ENCODE measurements around the gene BAD. TPM values are rescaled to one million over a fixed set of nuclear protein-coding genes. Genes with fewer than 3 reads are reported as not detected.

Gene BAD
- polyA plus RNA-seq, 2 of the 4 experiments (the other 2 are of a cell fraction), result 33.7 to 68.4 TPM

DNA sequence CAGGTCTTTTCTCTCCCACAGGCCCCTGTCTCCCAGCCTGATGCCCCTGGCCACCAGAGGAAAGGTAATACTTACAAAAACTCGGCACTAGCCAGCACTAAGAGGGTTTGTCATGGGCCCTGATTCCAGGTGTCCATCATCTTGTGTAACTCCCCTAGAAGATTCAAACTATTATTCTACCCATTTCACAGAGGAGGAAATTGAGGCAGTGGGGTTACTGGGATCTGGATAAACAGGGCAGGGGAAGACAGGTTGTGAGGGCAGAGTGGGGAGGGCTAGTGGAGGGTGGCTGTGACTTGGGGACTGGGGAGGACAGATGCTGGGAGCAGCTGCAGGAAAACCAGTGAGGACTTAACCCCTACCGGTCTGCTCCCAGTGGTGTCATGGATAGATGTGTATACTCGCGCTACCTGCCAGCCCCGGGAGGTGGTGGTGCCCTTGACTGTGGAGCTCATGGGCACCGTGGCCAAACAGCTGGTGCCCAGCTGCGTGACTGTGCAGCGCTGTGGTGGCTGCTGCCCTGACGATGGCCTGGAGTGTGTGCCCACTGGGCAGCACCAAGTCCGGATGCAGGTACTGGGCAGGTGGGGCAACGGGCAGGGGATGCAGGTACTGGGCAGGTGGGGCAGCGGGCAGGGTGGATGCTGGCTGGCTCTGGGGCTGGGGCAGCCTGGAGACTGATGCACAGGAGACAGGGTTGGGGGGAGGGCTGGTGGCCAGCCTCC lies 48.9 kb downstream of the BAD start:
- H3K9me3 ChIP-seq, result no peaks in the 10 kb centered on the region
- TF ChIP-seq HDAC2 (IDR thresholded peaks at IDR 0.05) (0 out of 2 replicates have a peak, but pooled peaks have one; percentile 38), EP300 (IDR thresholded peaks at IDR 0.05) (no peak), KDM1A (IDR thresholded peaks at IDR 0.05; ENCODE audit: low read depth) (peak; percentile 81; the same call in 1 of the 2 replicates), BHLHE40 (IDR thresholded peaks at IDR 0.05; ENCODE audit: low read depth, low read length) (no peak)
- 87% methylated on average over 12 of the region's 12 CpGs for WGBS (ENCODE audit: missing lambda C conversion rate)
- peak overlapping the region; percentile 96 for H3K4me3 ChIP-seq
- peak overlapping the region; percentile 99 for H3K4me2 ChIP-seq
- DNase-seq (ENCODE audit: low read depth in 1 of 2, low spot score in 1 of 2) (no peak), ATAC-seq (no peak), FAIRE-seq (no peak)
- POLR2A ChIA-PET, result no interaction called here
- CTCF ChIA-PET, result interaction anchor here (0.5 to 2.3 kb wide), 6 partner anchors 9 to 82 kb away, joined by 3 to 16 read pairs (median 4); partner anchors contain the start of genes NUDT22, PRDX5 and TRPT1
- peak overlapping the region; percentile 96 to 97 for H3K27ac ChIP-seq
- peaks cover 41% of the 10 kb centered on the region for H3K4me1 ChIP-seq

DNA sequence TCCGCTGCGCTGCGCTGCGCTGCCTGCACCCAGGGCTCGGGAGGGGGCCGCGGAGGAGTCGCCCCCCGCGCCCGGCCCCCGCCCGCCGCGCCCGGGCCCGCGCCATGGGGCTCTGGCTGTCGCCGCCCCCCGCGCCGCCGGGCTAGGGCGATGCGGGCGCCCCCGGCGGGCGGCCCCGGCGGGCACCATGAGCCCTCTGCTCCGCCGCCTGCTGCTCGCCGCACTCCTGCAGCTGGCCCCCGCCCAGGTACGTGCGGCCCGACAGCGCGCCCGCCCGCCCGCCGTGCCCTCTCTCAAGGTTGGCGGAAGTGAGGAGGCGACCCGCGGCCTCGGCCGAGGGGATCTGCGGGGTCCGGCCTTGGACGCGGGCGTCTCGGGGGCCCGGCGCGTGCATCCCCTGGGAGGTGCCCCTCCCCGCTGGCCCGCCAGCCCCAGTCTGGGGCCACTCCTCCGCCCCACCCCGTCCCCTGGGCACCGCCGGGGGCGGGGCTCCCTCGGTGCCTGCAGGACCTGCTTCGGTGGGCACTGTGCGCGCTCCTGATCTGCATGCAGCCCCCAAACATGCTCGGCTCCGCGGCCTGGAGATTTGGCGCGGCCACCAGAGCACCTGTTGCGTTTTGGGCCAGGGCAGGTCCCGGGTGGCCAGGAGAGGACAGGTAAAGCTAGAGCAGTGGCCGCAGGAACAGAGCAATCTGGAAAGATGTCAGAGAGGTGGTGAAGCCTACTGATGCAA lies 49.7 kb downstream of the BAD start:
- DNase-seq (ENCODE audit: low read depth in 1 of 2, low spot score in 1 of 2) (no peak), ATAC-seq (peak; percentile 59 to 64), FAIRE-seq (no peak)
- 14% methylated on average over 4 of the region's 80 CpGs for WGBS (ENCODE audit: missing lambda C conversion rate)
- H3K9me3 ChIP-seq, result no peaks in the 10 kb centered on the region
- H3K4me3 ChIP-seq, result peak overlapping the region; percentile 96
- peaks cover 37% of the 10 kb centered on the region for H3K4me1 ChIP-seq
- peak overlapping the region; percentile 96 to 97 for H3K27ac ChIP-seq
- ChIA-PET CTCF (interaction anchor here (1.2 to 2.4 kb wide), 6 partner anchors 10 to 120 kb away, joined by 3 to 14 read pairs (median 7); partner anchors contain the start of gene PRDX5), POLR2A (no interaction called here)
- TF ChIP-seq POLR2A (IDR thresholded peaks at IDR 0.05; ENCODE audit: low read length) (0 out of 2 replicates have a peak, but pooled peaks have one; percentile 18), MAFK (IDR thresholded peaks at IDR 0.05; ENCODE audit: partially characterized antibody) (no peak), TFCP2L1 (CRISPR knock-in tag; IDR thresholded peaks at IDR 0.05) (no peak), POLR2AphosphoS2 (conservative IDR thresholded peaks at IDR 0.05; ENCODE audit: low read length) (no peak), SREBF2 (IDR thresholded peaks at IDR 0.05) (no peak), KDM1A (IDR thresholded peaks at IDR 0.05; ENCODE audit: low read depth) (no peak)
- TF ChIP-seq, protein P1, sequence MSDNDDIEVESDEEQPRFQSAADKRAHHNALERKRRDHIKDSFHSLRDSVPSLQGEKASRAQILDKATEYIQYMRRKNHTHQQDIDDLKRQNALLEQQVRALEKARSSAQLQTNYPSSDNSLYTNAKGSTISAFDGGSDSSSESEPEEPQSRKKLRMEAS (IDR thresholded peaks at IDR 0.05), result peak; percentile 28; the same call in 1 of the 2 replicates
- TF ChIP-seq, protein P2, sequence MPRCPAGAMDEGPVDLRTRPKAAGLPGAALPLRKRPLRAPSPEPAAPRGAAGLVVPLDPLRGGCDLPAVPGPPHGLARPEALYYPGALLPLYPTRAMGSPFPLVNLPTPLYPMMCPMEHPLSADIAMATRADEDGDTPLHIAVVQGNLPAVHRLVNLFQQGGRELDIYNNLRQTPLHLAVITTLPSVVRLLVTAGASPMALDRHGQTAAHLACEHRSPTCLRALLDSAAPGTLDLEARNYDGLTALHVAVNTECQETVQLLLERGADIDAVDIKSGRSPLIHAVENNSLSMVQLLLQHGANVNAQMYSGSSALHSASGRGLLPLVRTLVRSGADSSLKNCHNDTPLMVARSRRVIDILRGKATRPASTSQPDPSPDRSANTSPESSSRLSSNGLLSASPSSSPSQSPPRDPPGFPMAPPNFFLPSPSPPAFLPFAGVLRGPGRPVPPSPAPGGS (IDR thresholded peaks at IDR 0.05), result no peak; the same call in 2 of the 3 replicates
- H3K4me2 ChIP-seq, result peak overlapping the region; percentile 99

DNA sequence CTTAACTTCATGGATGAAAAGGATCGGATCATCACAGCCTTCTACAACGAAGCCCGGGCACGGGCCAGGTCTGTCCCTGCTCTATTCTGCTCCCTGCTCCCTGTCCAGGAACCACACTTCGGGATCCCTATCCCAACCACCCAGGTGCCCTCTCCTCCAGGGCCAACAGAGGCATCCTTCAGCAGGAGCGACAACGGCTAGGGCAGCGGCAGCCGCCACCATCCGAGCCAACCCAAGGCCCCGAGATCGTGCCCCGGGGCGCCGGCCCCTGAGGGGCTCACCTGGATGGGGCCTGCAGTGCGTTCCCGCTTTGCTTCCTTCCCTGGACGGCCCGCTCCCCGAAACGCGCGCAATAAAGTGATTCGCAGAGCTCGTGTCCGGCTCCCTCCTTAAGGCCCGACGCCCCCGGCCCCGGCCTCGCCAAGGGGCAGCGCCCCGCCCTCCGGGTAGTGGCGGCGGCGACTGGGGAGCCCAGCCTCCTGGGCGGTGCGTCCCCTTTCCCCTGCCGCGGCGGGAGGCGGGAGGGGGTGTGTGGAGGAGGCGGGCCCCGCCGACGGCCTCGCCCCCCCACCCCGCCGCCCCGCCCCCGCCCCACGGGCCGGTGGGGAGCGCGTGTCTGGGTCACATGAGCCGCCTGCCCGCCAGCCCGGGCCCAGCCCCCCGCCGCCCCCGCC lies 50.4 kb downstream of the BAD start, which contains the start of gene VEGFB:
Gene VEGFB (plus strand): TSS at position 672 of the 674 bp plus-strand sequence. CDS start 250 bp downstream, outside the sequence.
- Histone ChIP-seq H3K4me1 (peaks cover 40% of the 10 kb centered on the region), H3K4me3 (peak within 1 kb of the TSS; percentile 96), H3K27ac (peak within 1 kb of the TSS; percentile 96 to 97), H3K4me2 (peak within 1 kb of the TSS; percentile 99), H3K9me3 (no peaks in the 10 kb centered on the region)
- ChIA-PET POLR2A (no interaction called here), CTCF (interaction anchor here (1.2 to 2.8 kb wide), 7 partner anchors 10 to 120 kb away, joined by 3 to 14 read pairs (median 11); no protein-coding TSS in a partner anchor)
- DNase-seq (ENCODE audit: low read depth in 1 of 2, low spot score in 1 of 2), result peak in 1 of 2 experiments; percentile 53
- 13% methylated on average over 17 of the region's 62 CpGs for WGBS (ENCODE audit: missing lambda C conversion rate)
- no peak for FAIRE-seq
- TF ChIP-seq RARB (CRISPR knock-in tag; IDR thresholded peaks at IDR 0.05), result no peak
- TF ChIP-seq, protein P3, sequence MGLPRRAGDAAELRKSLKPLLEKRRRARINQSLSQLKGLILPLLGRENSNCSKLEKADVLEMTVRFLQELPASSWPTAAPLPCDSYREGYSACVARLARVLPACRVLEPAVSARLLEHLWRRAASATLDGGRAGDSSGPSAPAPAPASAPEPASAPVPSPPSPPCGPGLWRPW (IDR thresholded peaks at IDR 0.05), result no peak
- 0 out of 2 replicates have a peak, but pooled peaks have one; percentile 18 for TF ChIP-seq PHF8 (IDR thresholded peaks at IDR 0.05; ENCODE audit: borderline replicate concordance, low read depth)
- TF ChIP-seq HOXA7 (CRISPR knock-in tag; IDR thresholded peaks at IDR 0.05), result no peak
- no peak for TF ChIP-seq KDM5A (IDR thresholded peaks at IDR 0.05)
- peak; percentile 67; the same call in 1 of the 2 replicates for TF ChIP-seq RNF2 (IDR thresholded peaks at IDR 0.05; ENCODE audit: borderline replicate concordance, low read depth)
- TF ChIP-seq, protein P1 (IDR thresholded peaks at IDR 0.05), result 0 out of 2 replicates have a peak, but pooled peaks have one; percentile 7
- TF ChIP-seq JUN (IDR thresholded peaks at IDR 0.05), result peak in 1 of 2 experiments; percentile 56; a peak in 1 of 5 replicates
- ATAC-seq, result peak; percentile 46 to 64

Data from A549 (cell line).